H9 (cell line): Measurements from ENCODE around the gene STK24. TPM values are rescaled to one million over a fixed set of nuclear protein-coding genes. Genes with fewer than 3 reads are reported as not detected.

ENCODE experiments used
- DNase-seq: peaks from one replicate; pipeline ENCODE4 v3.0.0-alpha.2; 2017
- H2AFZ ChIP-seq: one replicate; pipeline ENCODE4 v1.6.1; 2013; ENCODE audit warnings: mild to moderate bottlenecking, low read length, control low read depth, moderate library complexity
- H2AK5ac ChIP-seq: 2 replicates; pipeline ENCODE4 v1.6.1; 2013; ENCODE audit warnings: low read length, control low read depth, mixed read lengths; ENCODE audit not compliant: insufficient read length
- H2BK120ac ChIP-seq: one replicate; pipeline ENCODE4 v1.6.1; 2013; ENCODE audit warnings: low read depth, mild to moderate bottlenecking, low read length, control low read depth, inconsistent platforms; ENCODE audit not compliant: poor library complexity, severe bottlenecking
- H2BK12ac ChIP-seq: 2 replicates; pipeline ENCODE4 v1.6.1; 2013; ENCODE audit warnings: low read length, control low read depth, mixed read lengths, low read depth; ENCODE audit not compliant: insufficient read length
- H2BK15ac ChIP-seq: 2 replicates; pipeline ENCODE4 v1.6.1; 2013; ENCODE audit warnings: low read depth, low read length, control low read depth
- H2BK20ac ChIP-seq: one replicate; pipeline ENCODE4 v1.6.1; 2013; ENCODE audit warnings: low read depth, mild to moderate bottlenecking, low read length, control low read depth, inconsistent platforms; ENCODE audit not compliant: poor library complexity, severe bottlenecking
- H2BK5ac ChIP-seq: 2 replicates; pipeline ENCODE4 v1.6.1; 2013; ENCODE audit warnings: low read length, control low read depth, mixed read lengths; ENCODE audit not compliant: insufficient read length
- H3K14ac ChIP-seq: 2 replicates; pipeline ENCODE4 v1.6.1; 2013; ENCODE audit warnings: low read length, control low read depth; ENCODE audit not compliant: insufficient read depth
- H3K18ac ChIP-seq: 2 replicates; pipeline ENCODE4 v1.6.1; 2013; ENCODE audit warnings: low read depth, mild to moderate bottlenecking, mixed read lengths, low read length, control low read depth; ENCODE audit not compliant: insufficient read length
- H3K23ac ChIP-seq: 2 replicates; pipeline ENCODE4 v1.6.1; 2013; ENCODE audit warnings: low read length, control low read depth, mixed read lengths, low read depth; ENCODE audit not compliant: insufficient read length
- H3K23me2 ChIP-seq: 2 replicates; pipeline ENCODE4 v1.6.1; 2013; ENCODE audit warnings: low read depth, mild to moderate bottlenecking, mixed read lengths, low read length, control low read depth; ENCODE audit not compliant: insufficient read length, poor library complexity, severe bottlenecking
- H3K27ac ChIP-seq: 2 replicates; pipeline ENCODE4 v1.5.1; 2013; ENCODE audit warnings: low read length, control low read depth, mixed read lengths, low read depth; ENCODE audit not compliant: insufficient read length
- H3K27me3 ChIP-seq: 2 replicates; pipeline ENCODE4 v1.6.1; 2013; ENCODE audit warnings: low read length, control low read depth, inconsistent platforms; ENCODE audit not compliant: insufficient read depth
- H3K4ac ChIP-seq: 2 replicates; pipeline ENCODE4 v1.6.1; 2013; ENCODE audit warnings: low read depth, mild to moderate bottlenecking, control low read depth, inconsistent platforms, low read length, moderate library complexity
- H3K4me1 ChIP-seq: 2 replicates; pipeline ENCODE4 v1.6.1; 2013; ENCODE audit warnings: low read length, control low read depth, inconsistent platforms; ENCODE audit not compliant: insufficient read depth
- H3K4me2 ChIP-seq: 2 replicates; pipeline ENCODE4 v1.6.1; 2013; ENCODE audit warnings: low read length, control low read depth, mixed read lengths; ENCODE audit not compliant: insufficient read length, insufficient read depth
- H3K56ac ChIP-seq: 2 replicates; pipeline ENCODE4 v1.6.1; 2013; ENCODE audit warnings: low read depth, mild to moderate bottlenecking, mixed read lengths, low read length, control low read depth; ENCODE audit not compliant: insufficient read length
- H3K79me1 ChIP-seq: 2 replicates; pipeline ENCODE4 v1.6.1; 2013; ENCODE audit warnings: low read depth, mild to moderate bottlenecking, moderate library complexity, low read length, control low read depth, inconsistent platforms; ENCODE audit not compliant: insufficient read depth, poor library complexity, severe bottlenecking
- H3K79me2 ChIP-seq: 2 replicates; pipeline ENCODE4 v1.6.1; 2013; ENCODE audit warnings: low read length, control low read depth, inconsistent platforms; ENCODE audit not compliant: insufficient read depth
- H3K9ac ChIP-seq: 2 replicates; pipeline ENCODE4 v1.6.1; 2013; ENCODE audit warnings: low read length, control low read depth, mixed read lengths; ENCODE audit not compliant: insufficient read length; ENCODE audit errors: extremely low read depth
- H3K9me3 ChIP-seq: one replicate; pipeline ENCODE4 v1.6.1; 2013; ENCODE audit warnings: low read depth, low read length, inconsistent platforms; ENCODE audit not compliant: control insufficient read depth
- H3T11ph ChIP-seq: one replicate; pipeline ENCODE4 v1.6.1; 2013; ENCODE audit warnings: mild to moderate bottlenecking, low read length, control low read depth, inconsistent platforms
- H4K20me1 ChIP-seq: one replicate; pipeline ENCODE4 v1.6.1; 2013; ENCODE audit not compliant: control insufficient read depth, insufficient read length, insufficient read depth
- H4K5ac ChIP-seq: 2 replicates; pipeline ENCODE4 v1.6.1; 2013; ENCODE audit warnings: low read depth, mild to moderate bottlenecking, mixed read lengths, low read length, control low read depth; ENCODE audit not compliant: insufficient read length
- H4K8ac ChIP-seq: replicated peaks from 2 replicates; pipeline ENCODE4 v1.6.1; 2013; ENCODE audit warnings: low read length, control low read depth, mixed read lengths, low read depth; ENCODE audit not compliant: insufficient read length
- H4K91ac ChIP-seq: 2 replicates; pipeline ENCODE4 v1.6.1; 2013; ENCODE audit warnings: low read depth, mild to moderate bottlenecking, moderate library complexity, mixed read lengths, low read length, control low read depth; ENCODE audit not compliant: insufficient read length
- H3K27ac Mint-ChIP-seq, 3 experiments: 2 replicates in 2 of 3; 3 replicates in 1 of 3; pipeline ENCODE4 v1.8.0; 2020 to 2021; ENCODE audit warnings: mixed read lengths in 3 of 3, mild to moderate bottlenecking in 1 of 3, moderate library complexity in 1 of 3
- H3K27me3 Mint-ChIP-seq: 2 replicates; pipeline ENCODE4 v1.8.0; 2021; ENCODE audit warnings: low read depth, mild to moderate bottlenecking, moderate library complexity, mixed read lengths
- H3K36me3 Mint-ChIP-seq, 3 experiments: 2 replicates in 2 of 3; 3 replicates in 1 of 3; pipeline ENCODE4 v1.8.0; 2020 to 2021; ENCODE audit warnings: low read depth in 3 of 3, mixed read lengths in 3 of 3; ENCODE audit not compliant: insufficient read depth in 1 of 3
- H3K4me1 Mint-ChIP-seq, 2 experiments: 2 replicates each; pipeline ENCODE4 v1.8.0; 2020; ENCODE audit warnings: mixed read lengths in 2 of 2
- H3K4me3 Mint-ChIP-seq, 2 experiments: 2 replicates in 1 of 2; 3 replicates in 1 of 2; pipeline ENCODE4 v1.8.0; 2020 to 2021; ENCODE audit warnings: mild to moderate bottlenecking in 2 of 2, mixed read lengths in 2 of 2, moderate library complexity in 1 of 2
- H3K9me3 Mint-ChIP-seq, 2 experiments: 2 replicates in 1 of 2; 3 replicates in 1 of 2; pipeline ENCODE4 v1.8.0; 2020; ENCODE audit warnings: mild to moderate bottlenecking in 2 of 2, mixed read lengths in 2 of 2, moderate library complexity in 1 of 2
- CTCF ChIP-seq: fragments of 200-600 bp; sonication (generic); conservative IDR thresholded peaks from 3 replicates; pipeline ENCODE4 v1.8.0; 2021; ENCODE audit warnings: antibody characterized with exemption, mild to moderate bottlenecking
- WGBS: extraction: QIAGEN DNeasy Blood & Tissue Kit; methylation state at CpG from one replicate; pipeline ENCODE4 v1.1.7; 2013; ENCODE audit warnings: missing lambda C conversion rate, low lambda C conversion rate, mixed read lengths; ENCODE audit not compliant: insufficient read length; ENCODE audit errors: extremely low coverage; 5-methylcytosine and 5-hydroxymethylcytosine counted together
- total RNA-seq: library from RNA; stranded (reverse); gene quantifications from 2 replicates; pipeline ENCODE4 v1.2.1, GENCODE V29; 2021

Gene STK24
- total RNA-seq, 1 experiment from 2014 or later, result 134 TPM

DNA sequence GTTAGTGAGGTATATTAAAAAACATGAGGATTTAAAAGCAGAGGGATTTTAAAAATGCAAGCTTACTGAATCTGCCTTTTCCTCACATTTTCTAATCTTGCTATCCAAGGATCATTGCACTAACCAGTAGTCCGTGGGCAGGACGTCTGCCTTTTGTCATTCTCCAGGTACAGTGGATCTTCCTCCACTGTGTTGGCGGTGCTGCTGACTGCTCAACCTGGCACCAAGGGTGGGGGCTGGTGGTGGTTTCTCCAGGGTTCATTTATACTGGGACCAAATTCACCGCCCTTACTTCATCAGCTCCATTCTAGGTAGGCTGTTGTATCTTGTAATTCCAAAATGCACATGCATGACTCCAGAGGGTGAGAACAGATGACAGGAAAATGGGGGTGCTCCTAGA lies 169.3 kb downstream of the STK24 start:
- Histone ChIP-seq H3K9me3 (no peaks in the 10 kb centered on the region), H2AK5ac (no peak overlapping the region), H3K4ac (no peak overlapping the region), H3K27ac (no peak overlapping the region), H2BK15ac (no peak overlapping the region), H3K9ac (no peak overlapping the region), H2BK20ac (no peak overlapping the region), H3K27me3 (no peaks in the 10 kb centered on the region), H4K5ac (no peak overlapping the region), H3K4me2 (no peak overlapping the region), H3K23me2 (no peaks in the 10 kb centered on the region), H4K8ac (no peak overlapping the region), H3K79me2 (no peaks in the 10 kb centered on the region), H3K14ac (no peak overlapping the region), H2BK5ac (no peak overlapping the region), H3K56ac (no peak overlapping the region), H3K4me1 (no peaks in the 10 kb centered on the region), H3K79me1 (no peaks in the 10 kb centered on the region), H3K23ac (no peak overlapping the region), H2BK120ac (no peak overlapping the region), H3K18ac (no peak overlapping the region), H2BK12ac (no peak overlapping the region), H3T11ph (no peak overlapping the region), H4K91ac (no peak overlapping the region), H4K20me1 (no peaks in the 10 kb centered on the region), H2AFZ (no peak overlapping the region)
- no peak for TF ChIP-seq CTCF
- H3K27ac Mint-ChIP-seq, result peak overlapping the region in 2 of 3 experiments; percentile 59 to 62; a peak in 3 of 7 replicates
- no CpG with 5 or more reads among the region's 4 CpGs for WGBS
- no peaks in the 10 kb centered on the region; the same call in 1 of the 2 replicates for H3K27me3 Mint-ChIP-seq
- no peaks in the 10 kb centered on the region for H3K9me3 Mint-ChIP-seq
- DNase-seq, result no peak
- peaks cover 4 to 30% (median 29%) of the 10 kb centered on the region in 3 experiments; a peak in 6 of 7 replicates for H3K36me3 Mint-ChIP-seq
- peaks cover 7 to 11% of the 10 kb centered on the region in 2 experiments for H3K4me1 Mint-ChIP-seq
- H3K4me3 Mint-ChIP-seq, result no peak overlapping the region
